Islet of Langerhans (tissue), 1 donor: ENCODE measurements around the gene PDZRN3.

Experiments used
- FAIRE-seq: peaks from one replicate; lab custom pipeline; 2011; peaks lifted over from hg19 to GRCh38; lab: Jason Lieb, UNC

PDZRN3 gene

GRCh38 chr3:73485877-73486330 lies 138.8 kb downstream of the PDZRN3 start:
- peak; percentile 36 for FAIRE-seq

- FAIRE-seq = no peak
These were observed 140.0 kb downstream of the PDZRN3 start for GRCh38 chr3:73484656-73485248.

GRCh38 chr3:73481888-73482287 lies 142.9 kb downstream of the PDZRN3 start:
- no peak for FAIRE-seq

GRCh38 chr3:73480187-73480672 lies 144.5 kb downstream of the PDZRN3 start:
- no peak for FAIRE-seq

DNA sequence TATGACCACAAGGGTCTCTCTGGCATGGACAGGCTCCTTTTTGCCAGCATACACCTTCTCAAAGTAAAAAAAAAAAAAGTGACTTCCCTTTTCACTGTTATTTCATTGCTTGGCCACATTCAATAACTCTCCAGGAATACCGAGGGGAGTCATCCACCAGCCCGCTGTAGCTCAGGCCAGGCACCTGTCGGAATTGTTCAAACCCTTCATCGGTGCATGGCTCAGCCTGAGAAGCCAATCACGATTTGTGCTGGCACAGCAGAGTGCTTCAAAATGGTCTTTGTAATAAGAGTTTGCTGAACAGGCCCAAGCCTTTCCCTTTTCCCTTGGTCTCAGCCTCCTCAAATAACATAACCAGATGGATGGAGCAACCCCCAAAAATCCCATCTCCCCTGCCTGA lies 145.4 kb downstream of the PDZRN3 start:
- no peak for FAIRE-seq

DNA sequence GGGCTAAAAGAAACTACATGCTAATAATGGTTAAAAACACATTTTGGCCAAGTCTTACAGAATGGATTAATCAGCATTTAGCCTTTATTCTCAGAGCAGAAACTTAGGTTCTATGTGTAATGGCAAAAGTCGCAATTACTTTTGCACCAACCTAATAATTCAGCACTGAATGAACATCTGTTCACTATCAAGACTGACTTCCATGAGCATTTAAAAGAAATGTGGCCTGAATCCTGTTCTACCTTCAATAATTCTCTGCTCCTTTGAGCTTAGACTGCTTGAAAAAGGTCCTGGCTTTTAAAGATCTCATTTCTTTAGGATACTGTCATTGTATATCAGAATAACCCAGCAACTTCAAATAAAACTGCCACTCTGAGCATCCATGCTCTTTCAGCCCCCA lies 145.9 kb downstream of the PDZRN3 start:
- FAIRE-seq = peak; percentile 81

DNA sequence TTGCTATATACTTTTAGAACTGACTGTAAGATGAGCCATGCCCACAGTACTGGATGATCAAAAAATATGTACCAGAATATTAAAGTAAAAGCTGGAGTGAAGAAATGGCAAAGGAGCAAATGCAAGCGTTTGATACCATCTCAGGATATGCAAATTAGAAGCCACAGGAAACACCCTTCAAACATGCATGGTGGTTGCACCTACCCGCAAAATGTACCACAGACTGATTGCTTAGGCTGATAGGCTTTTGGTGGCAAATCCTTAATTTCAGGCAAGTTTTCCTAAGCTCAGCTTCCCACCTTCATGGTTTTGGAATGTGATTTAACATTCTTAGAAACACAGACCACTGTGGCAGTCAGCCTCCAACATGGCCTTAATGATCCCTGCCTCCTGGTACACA lies 149.0 kb downstream of the PDZRN3 start:
- FAIRE-seq = no peak

DNA sequence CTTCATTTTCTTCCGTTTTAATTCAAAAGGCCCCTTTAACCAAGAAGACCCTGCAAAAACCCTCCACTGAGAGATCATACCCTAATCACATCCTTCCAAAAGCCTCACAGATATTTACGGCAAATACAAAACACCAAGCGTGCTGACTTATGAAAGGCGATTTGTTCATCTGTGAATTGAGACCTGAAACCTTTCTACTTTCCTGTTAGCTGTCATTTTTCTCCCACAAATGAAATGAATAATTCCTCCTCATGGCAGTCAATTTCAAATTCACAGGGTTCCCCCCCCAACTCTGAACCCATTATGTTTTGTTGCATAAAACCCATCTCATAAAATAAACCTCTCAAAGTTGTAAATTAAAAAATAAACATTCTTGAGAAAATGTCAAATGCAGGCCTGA lies 149.6 kb downstream of the PDZRN3 start:
- FAIRE-seq = no peak

DNA sequence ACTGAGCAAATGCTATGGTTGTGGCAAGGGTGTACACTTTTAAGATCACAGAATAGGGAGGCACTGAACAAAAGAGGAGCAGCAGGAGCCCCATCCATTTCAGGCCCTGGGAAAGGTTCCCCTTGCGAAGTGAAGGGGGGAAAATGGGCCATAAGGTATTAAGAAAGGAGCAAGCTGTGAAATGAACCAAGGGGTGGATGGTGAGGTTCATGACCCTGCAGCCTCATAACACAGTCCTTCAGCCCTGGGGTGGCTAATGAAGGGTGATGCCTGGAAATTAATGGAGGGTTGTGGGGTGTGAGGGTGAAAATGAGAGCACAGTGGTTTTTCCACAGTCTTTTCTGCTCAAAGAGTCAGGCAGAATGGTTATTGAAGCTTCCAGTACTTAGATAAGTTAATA lies 150.1 kb downstream of the PDZRN3 start:
- FAIRE-seq = no peak

- FAIRE-seq = no peak
These were observed 150.8 kb downstream of the PDZRN3 start for GRCh38 chr3:73473898-73474416.

GRCh38 chr3:73473181-73473897 lies 151.4 kb downstream of the PDZRN3 start:
- no peak for FAIRE-seq

- FAIRE-seq = peak; percentile 99
These were observed 152.6 kb downstream of the PDZRN3 start for GRCh38 chr3:73471986-73472787.

DNA sequence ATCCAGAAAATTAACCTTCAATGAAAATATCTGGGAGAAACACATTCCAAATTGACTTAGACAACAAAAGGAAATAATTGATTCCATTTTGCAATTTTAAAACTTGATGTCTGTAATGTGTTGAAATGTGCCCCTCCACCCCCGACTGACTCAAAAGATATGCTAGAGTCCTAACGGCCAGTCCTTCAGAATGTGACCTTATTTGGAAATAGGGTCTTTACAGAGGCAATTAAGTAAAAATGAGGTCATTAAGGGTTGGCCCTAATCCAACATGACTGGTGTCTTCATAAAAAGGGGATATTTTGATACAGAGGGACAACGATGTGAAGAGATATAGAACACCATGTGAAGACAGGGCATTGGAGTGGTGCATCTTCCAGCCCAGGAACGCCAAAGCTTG lies 153.9 kb downstream of the PDZRN3 start:
- FAIRE-seq = no peak

DNA sequence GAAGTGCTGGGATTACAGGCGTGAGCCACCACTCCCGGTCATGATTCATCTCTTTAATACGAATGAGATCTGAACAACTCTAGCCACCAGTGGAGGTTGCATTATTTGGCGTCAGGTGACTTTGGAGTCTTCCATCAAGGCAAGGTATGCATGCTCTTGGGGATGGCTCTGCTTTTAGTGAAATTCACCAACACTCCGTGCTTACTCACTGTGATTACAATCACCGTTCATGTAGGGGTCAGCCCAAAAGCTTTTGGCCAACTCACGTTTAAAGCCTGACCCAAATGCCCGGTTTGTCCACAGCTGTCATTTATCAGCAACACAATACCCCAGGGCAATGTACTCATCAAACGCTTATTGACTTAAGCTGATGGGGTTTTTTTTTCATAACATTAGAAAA lies 155.4 kb downstream of the PDZRN3 start:
- FAIRE-seq = no peak

GRCh38 chr3:73467211-73467610 lies 157.5 kb downstream of the PDZRN3 start:
- FAIRE-seq = peak; percentile 88

DNA sequence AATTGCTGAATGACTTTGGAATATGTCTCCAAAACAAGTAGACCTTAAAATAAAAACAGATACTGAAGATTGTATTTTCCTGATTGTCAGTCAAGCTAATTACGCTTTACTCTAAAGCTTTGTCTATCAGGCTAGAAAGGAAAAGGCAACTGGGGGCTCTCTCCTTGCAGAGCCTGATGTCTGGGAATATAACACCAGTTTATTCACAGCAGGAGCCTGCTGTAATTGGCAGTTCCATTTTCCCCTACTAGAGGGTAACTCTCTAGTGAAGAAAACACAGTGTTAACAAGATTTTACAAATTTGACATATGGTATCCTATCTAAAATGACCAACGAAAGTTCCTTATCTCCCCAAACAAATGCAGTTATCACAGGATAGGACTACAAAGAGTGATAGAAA lies 158.8 kb downstream of the PDZRN3 start:
- FAIRE-seq = no peak

DNA sequence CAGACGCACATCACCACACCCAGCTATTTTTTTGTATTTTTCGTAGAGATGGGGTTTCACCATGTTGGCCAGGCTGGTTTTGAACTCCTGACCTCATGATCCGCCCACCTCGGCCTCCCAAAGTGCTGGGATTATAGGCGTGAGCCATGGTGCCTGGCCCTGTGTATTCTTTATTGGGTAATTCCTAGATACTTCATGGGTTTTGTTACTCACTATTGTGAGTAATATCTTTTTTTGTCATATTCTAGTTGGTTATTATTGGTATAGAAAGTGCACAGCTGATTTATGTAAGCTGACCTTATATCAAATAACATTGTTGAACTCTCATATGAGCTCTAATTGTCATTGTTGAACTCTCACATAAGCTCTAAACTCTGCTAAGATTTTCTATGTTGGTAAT lies 160.6 kb downstream of the PDZRN3 start:
- peak; percentile 9 for FAIRE-seq

GRCh38 chr3:73461547-73461946 lies 163.2 kb downstream of the PDZRN3 start:
- FAIRE-seq = no peak

DNA sequence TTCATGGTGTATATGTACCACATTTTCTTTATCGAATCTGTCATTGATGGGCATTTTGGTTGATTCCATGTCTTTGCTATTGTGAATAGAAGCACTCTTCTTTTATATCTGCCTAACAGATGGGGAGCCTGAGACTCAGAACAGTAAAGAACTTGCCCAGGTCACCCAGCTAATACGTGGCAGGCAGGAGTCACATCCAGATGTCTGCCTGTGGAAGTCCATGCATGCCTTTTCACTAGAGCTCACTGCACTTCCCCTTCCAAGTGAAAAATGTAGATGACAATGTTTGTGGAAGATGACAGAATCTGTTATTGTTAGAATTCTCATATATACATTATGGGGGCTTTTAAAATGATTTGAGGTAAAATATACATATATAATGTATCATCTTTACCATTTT lies 165.0 kb downstream of the PDZRN3 start:
- no peak for FAIRE-seq

DNA sequence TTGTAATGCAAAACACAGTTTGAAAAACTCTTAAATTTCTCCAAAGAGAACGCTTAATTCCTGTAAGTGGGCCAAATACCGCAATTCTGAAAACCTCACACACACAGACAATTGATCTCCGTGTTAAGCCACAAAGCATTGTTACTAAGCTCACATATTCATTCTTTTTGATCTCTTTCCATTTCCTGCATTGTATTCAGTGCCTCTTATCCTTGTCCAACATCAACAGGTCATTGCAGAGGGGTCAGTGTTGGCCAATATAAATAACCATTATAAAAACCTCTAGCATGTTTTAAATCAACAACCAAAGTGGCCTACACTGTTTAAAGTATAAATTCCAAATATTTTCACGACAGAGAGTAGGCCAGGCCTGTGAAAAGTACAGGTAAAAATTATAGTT lies 171.1 kb downstream of the PDZRN3 start:
- FAIRE-seq = peak; percentile 47

DNA sequence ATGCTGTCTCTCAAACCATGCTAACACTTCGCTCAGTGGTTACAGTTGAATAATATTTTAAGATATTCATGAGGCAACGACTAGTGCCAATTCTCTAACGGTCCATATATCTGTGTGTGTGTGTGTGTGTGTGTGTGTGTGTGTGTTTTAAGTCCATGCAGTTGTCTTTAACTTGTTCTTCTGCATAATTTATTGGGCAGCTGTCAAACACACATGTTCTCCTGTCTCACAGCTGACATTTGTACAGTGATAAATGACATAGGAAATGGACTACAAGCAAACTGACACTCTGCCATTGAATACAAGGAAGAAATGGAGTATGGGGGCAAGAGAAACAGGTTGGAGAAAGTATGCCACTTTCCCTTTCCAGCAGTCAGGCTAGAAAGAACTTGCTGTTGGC lies 172.0 kb downstream of the PDZRN3 start:
- FAIRE-seq = no peak

DNA sequence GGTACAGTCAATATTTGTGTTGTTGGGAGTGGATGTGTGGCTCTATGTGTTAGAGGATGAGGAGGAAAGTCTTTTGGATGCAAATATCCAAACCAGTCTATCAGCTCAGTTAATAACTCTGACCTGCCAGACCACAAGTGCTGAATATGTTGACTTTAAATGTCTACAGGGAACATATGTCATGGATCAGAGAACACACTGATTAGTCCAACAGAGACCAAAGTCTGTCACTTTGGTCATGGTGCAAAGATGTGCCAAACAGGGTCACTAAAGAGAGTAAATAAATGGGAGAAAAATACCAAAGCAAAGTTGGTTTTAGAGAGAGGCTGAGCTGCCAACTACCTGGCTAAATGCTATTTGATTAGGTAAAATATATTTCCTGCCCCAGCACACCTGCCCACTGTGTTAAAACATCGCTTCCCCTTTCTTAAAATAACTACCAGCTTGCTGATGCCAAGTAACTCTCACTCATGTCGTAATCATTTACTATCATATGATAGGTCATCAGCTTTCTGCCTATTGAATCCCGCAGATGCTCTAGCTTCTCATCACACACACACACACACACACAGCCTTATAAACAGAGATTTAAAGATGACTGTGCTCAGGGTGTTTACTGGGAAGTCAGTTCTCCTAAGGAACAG lies 173.3 kb downstream of the PDZRN3 start:
- peak; percentile 92 for FAIRE-seq
